ENCODE data around the gene ELL2. TPM values are rescaled to one million over a fixed set of nuclear protein-coding genes. Genes with fewer than 3 reads are reported as not detected.

ELL2 gene
- total and polyA plus RNA-seq, 2 of the 13 experiments (the other 11 are each of a cell fraction or from before 2014, with no cell fraction given): 78.9 to 97.1 TPM

DNA sequence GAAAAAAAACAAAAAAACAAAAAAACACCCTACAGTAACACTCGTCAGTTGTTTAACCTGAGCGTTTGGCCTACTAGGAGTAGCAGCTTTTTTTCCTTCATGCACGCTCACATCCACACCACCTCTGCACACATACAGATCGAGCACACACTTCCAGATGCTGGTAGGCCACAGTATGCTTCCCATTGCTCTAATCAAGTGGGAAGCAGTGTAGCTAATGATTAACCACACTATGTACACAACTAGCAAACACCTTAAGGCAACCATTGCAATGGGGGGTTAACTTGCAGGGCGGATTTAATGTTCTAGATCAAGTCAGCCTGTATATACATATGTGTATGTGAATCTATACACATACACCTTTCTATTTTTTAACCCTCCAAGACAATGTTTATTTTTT, 73.7 kb downstream of the ELL2 start (continued):
- TF ChIP-seq, protein P1, sequence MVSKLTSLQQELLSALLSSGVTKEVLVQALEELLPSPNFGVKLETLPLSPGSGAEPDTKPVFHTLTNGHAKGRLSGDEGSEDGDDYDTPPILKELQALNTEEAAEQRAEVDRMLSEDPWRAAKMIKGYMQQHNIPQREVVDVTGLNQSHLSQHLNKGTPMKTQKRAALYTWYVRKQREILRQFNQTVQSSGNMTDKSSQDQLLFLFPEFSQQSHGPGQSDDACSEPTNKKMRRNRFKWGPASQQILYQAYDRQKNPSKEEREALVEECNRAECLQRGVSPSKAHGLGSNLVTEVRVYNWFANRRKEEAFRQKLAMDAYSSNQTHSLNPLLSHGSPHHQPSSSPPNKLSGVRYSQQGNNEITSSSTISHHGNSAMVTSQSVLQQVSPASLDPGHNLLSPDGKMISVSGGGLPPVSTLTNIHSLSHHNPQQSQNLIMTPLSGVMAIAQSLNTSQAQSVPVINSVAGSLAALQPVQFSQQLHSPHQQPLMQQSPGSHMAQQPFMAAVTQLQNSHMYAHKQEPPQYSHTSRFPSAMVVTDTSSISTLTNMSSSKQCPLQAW (CRISPR knock-in tag; IDR thresholded peaks at IDR 0.05): peak; percentile 80
- TF ChIP-seq TGIF2 (CRISPR knock-in tag; IDR thresholded peaks at IDR 0.05): no peak
- TF ChIP-seq ZNF644 (CRISPR knock-in tag; IDR thresholded peaks at IDR 0.05; ENCODE audit: low read depth): peak; percentile 44; the same call in 1 of the 2 replicates
- no peak for TF ChIP-seq SOX13 (IDR thresholded peaks at IDR 0.05)
- peak in 1 of 2 experiments; percentile 31; a peak in 1 of 4 replicates for TF ChIP-seq SOX13 (CRISPR knock-in tag; conservative IDR thresholded peaks at IDR 0.05 in 1 of 2, IDR thresholded peaks at IDR 0.05 in 1 of 2)

DNA sequence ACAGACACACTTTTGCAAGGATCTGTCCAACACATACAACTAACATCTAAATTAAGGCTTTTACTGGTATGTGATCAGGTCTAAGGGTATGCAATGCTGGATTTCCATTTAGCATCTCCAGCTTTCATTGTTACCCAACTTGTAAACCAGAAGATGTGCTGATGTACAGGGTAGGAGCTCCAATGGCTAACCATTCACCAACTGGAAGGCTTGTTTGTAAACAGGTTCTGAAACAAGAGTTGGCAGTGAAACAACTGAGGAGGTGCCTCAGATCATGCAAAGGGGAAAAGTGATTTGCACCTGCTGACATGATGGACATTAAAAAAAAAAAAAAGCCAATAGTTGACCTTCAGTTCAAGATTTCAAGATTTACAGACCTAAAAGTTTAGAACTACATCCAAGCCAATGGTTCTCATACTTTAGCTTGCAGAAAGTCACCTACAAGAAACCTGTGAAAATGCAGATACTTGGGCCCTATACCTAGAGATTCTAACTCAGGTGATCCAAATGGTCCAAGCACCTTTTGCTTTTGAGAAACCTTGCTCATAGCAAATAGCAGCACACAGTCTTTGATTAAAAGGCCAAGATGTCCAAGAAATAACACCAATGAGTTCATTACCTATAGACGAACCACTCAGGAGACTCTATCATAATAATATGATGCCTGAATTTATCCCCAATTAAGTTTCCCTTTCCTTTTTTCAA, 75.2 kb downstream of the ELL2 start:
- Histone ChIP-seq H4K20me1 (ENCODE audit: insufficient read depth, low read length) (no peaks in the 10 kb centered on the region), H3K4me2 (ENCODE audit: low read depth, low read length) (no peak overlapping the region), H3K4me3 (replicated peaks in 1 of 3; ENCODE audit: insufficient read depth in 1 of 3, low read depth in 2 of 3, low read length in 3 of 3) (no peak overlapping the region), H3K9me3 (ENCODE audit: low read length) (no peaks in the 10 kb centered on the region), H3K79me2 (ENCODE audit: insufficient read depth, low read length) (no peaks in the 10 kb centered on the region), H3K27me3 (ENCODE audit: control insufficient read depth in 1 of 2, insufficient read depth in 2 of 2, low read length in 2 of 2) (no peaks in the 10 kb centered on the region), H3K27ac (ENCODE audit: extremely low read length, insufficient read depth, low read length) (no peak overlapping the region), H2AFZ (ENCODE audit: low read length) (no peak overlapping the region), H3K4me1 (ENCODE audit: insufficient read depth, low read length) (peaks cover 86% of the 10 kb centered on the region), H3K36me3 (replicated peaks in 1 of 2; ENCODE audit: control insufficient read depth in 1 of 2, insufficient read depth in 2 of 2, low read length in 2 of 2) (peaks cover 5 to 35% of the 10 kb centered on the region in 2 experiments), H3K9ac (ENCODE audit: insufficient read depth, low read depth, low read length) (no peak overlapping the region)
- in situ Hi-C loops (cut with HindIII; ENCODE audit: extremely low pct_ligation_motif_present, low pct_unique_long_range_greater_than_20kb): no loop called here
- WGBS (ENCODE audit: low lambda C conversion rate): 97% methylated on average over 1 of the region's 1 CpG
- ChIA-PET POLR2A (no interaction called here), CTCF (ENCODE audit: low intra/inter-chr PET ratio, low total read pairs) (no interaction called here)
- no peak for DNase-seq (ENCODE audit: low spot score)
- BruUV-seq (replicated peaks): no TSS peak
- no peak for ATAC-seq
- no peak for FAIRE-seq
- intact Hi-C loops (cut with micrococcal nuclease; ENCODE audit: unreplicated experiment): no loop called here
- TF ChIP-seq POLR2G (IDR thresholded peaks at IDR 0.05; ENCODE audit: low read depth, low read length): 0 out of 2 replicates have a peak, but pooled peaks have one; percentile 32
- TF ChIP-seq SAFB2 (CRISPR knock-in tag; IDR thresholded peaks at IDR 0.05; ENCODE audit: borderline replicate concordance, low read depth): no peak
- no peak for TF ChIP-seq SNAI1 (CRISPR knock-in tag; IDR thresholded peaks at IDR 0.05; ENCODE audit: borderline replicate concordance)
- TF ChIP-seq, protein P2, sequence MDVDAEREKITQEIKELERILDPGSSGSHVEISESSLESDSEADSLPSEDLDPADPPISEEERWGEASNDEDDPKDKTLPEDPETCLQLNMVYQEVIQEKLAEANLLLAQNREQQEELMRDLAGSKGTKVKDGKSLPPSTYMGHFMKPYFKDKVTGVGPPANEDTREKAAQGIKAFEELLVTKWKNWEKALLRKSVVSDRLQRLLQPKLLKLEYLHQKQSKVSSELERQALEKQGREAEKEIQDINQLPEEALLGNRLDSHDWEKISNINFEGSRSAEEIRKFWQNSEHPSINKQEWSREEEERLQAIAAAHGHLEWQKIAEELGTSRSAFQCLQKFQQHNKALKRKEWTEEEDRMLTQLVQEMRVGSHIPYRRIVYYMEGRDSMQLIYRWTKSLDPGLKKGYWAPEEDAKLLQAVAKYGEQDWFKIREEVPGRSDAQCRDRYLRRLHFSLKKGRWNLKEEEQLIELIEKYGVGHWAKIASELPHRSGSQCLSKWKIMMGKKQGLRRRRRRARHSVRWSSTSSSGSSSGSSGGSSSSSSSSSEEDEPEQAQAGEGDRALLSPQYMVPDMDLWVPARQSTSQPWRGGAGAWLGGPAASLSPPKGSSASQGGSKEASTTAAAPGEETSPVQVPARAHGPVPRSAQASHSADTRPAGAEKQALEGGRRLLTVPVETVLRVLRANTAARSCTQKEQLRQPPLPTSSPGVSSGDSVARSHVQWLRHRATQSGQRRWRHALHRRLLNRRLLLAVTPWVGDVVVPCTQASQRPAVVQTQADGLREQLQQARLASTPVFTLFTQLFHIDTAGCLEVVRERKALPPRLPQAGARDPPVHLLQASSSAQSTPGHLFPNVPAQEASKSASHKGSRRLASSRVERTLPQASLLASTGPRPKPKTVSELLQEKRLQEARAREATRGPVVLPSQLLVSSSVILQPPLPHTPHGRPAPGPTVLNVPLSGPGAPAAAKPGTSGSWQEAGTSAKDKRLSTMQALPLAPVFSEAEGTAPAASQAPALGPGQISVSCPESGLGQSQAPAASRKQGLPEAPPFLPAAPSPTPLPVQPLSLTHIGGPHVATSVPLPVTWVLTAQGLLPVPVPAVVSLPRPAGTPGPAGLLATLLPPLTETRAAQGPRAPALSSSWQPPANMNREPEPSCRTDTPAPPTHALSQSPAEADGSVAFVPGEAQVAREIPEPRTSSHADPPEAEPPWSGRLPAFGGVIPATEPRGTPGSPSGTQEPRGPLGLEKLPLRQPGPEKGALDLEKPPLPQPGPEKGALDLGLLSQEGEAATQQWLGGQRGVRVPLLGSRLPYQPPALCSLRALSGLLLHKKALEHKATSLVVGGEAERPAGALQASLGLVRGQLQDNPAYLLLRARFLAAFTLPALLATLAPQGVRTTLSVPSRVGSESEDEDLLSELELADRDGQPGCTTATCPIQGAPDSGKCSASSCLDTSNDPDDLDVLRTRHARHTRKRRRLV (CRISPR knock-in tag; IDR thresholded peaks at IDR 0.05): no peak
- TF ChIP-seq AGO2 (optimal IDR thresholded peaks at IDR 0.05; ENCODE audit: low read depth, low read length): peak; percentile 54
- TF ChIP-seq POLR2A (IDR thresholded peaks at IDR 0.05; ENCODE audit: insufficient read depth in 1 of 2, low read depth in 2 of 2, low read length in 2 of 2): 0 out of 4 replicates have a peak, but pooled peaks of 1 of the 2 experiments have one; percentile 22
- peak; percentile 27; the same call in 1 of the 2 replicates for TF ChIP-seq POLR2AphosphoS2 (IDR thresholded peaks at IDR 0.05; ENCODE audit: low read depth, low read length)
- peak; percentile 47; the same call in 1 of the 2 replicates for TF ChIP-seq POLR2AphosphoS5 (IDR thresholded peaks at IDR 0.05; ENCODE audit: low read depth, low read length)
- no peak for TF ChIP-seq ZNF446 (CRISPR knock-in tag; IDR thresholded peaks at IDR 0.05)
- TF ChIP-seq, protein P3, sequence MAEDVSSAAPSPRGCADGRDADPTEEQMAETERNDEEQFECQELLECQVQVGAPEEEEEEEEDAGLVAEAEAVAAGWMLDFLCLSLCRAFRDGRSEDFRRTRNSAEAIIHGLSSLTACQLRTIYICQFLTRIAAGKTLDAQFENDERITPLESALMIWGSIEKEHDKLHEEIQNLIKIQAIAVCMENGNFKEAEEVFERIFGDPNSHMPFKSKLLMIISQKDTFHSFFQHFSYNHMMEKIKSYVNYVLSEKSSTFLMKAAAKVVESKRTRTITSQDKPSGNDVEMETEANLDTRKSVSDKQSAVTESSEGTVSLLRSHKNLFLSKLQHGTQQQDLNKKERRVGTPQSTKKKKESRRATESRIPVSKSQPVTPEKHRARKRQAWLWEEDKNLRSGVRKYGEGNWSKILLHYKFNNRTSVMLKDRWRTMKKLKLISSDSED (CRISPR knock-in tag; IDR thresholded peaks at IDR 0.05): no peak
- TF ChIP-seq ONECUT2 (CRISPR knock-in tag; IDR thresholded peaks at IDR 0.05): no peak

All from HepG2 (cell line).